GM12878 (cell line): ENCODE results near the gene C15orf61. TPM values are rescaled to one million over a fixed set of nuclear protein-coding genes. Genes with fewer than 3 reads are reported as not detected.

ENCODE experiments used
- ATAC-seq: fragments of 200-7000 bp; cut with Tn5 transposase; 3 replicates; pipeline ENCODE4 v1.9.1; 2020; ENCODE audit warnings: mild to moderate bottlenecking, moderate library complexity
- BruUV-seq: library from RNA; stranded (reverse); fragments of 400-500 nt; replicated peaks from 2 replicates; lab custom pipeline; 2021; lab: Mats Ljungman, UMichigan
- CTCF ChIA-PET: fragments of 300-600 bp; sonication (Branson Sonifier 250); formaldehyde crosslinking; extraction: SDS; loops from one replicate; lab custom pipeline; 2021; ENCODE audit warnings: inconsistent platforms; lab: Yijun Ruan, JAX
- POLR2A ChIA-PET: fragments of 350-600 bp; formaldehyde crosslinking; extraction: SDS; loops from one replicate; lab custom pipeline; 2021; ENCODE audit warnings: inconsistent platforms; lab: Charles Lee
- RAD21 ChIA-PET: fragments of 300-600 bp; sonication (Branson Sonifier 250); formaldehyde crosslinking; loops from one replicate; lab custom pipeline; 2023; ENCODE audit warnings: antibody characterized with exemption; ENCODE audit not compliant: unreplicated experiment; lab: Charles Lee
- SMC1A ChIA-PET: fragments of 300-600 bp; sonication (Branson Sonifier 250); formaldehyde crosslinking; loops from one replicate; lab custom pipeline; 2023; ENCODE audit not compliant: unreplicated experiment, uncharacterized antibody; lab: Charles Lee
- DNase-seq: peaks from one replicate; pipeline ENCODE4 v3.0.0-alpha.2; 2011; ENCODE audit warnings: low read depth, low spot score
- FAIRE-seq: peaks from 3 replicates; lab custom pipeline; 2011; peaks lifted over from hg19 to GRCh38; lab: Jason Lieb, UNC
- H2AFZ ChIP-seq: 2 replicates; pipeline ENCODE4 v1.6.0; 2011; ENCODE audit warnings: low read depth, low read length, control low read depth; ENCODE audit not compliant: control insufficient read depth
- H3K27ac ChIP-seq: 2 replicates; pipeline ENCODE4 v1.5.1; 2011; ENCODE audit warnings: control low read depth; ENCODE audit not compliant: control insufficient read depth, insufficient read depth
- H3K27me3 ChIP-seq, 2 experiments: replicated peaks in 1 of 2; 2 replicates each; pipeline versions ENCODE4 v1.6.0 to v1.6.1; 2011; ENCODE audit warnings: low read length in 1 of 2; ENCODE audit not compliant: control insufficient read depth in 2 of 2, insufficient read depth in 2 of 2
- H3K36me3 ChIP-seq, 2 experiments: 2 replicates each; pipeline ENCODE4 v1.5.1; 2011; ENCODE audit warnings: low read length in 1 of 2; ENCODE audit not compliant: control insufficient read depth in 2 of 2, insufficient read depth in 2 of 2
- H3K4me1 ChIP-seq: 2 replicates; pipeline ENCODE4 v1.6.1; 2011; ENCODE audit warnings: mild to moderate bottlenecking, low read length, moderate library complexity, mixed read lengths; ENCODE audit not compliant: control insufficient read depth, insufficient read depth
- H3K4me2 ChIP-seq: 2 replicates; pipeline ENCODE4 v1.6.0; 2011; ENCODE audit warnings: control low read depth; ENCODE audit not compliant: control insufficient read depth, insufficient read depth
- H3K4me3 ChIP-seq: fragments of 200-600 bp; sonication (generic); 2 replicates; pipeline ENCODE4 v1.5.1; 2016
- H3K79me2 ChIP-seq: 2 replicates; pipeline ENCODE4 v1.6.0; 2011; ENCODE audit warnings: low read length; ENCODE audit not compliant: control insufficient read depth, insufficient read depth
- H3K9ac ChIP-seq: 2 replicates; pipeline ENCODE4 v1.8.0; 2011; ENCODE audit warnings: low read length, control low read depth, mixed read lengths; ENCODE audit not compliant: control insufficient read depth, insufficient read depth
- H3K9me3 ChIP-seq: replicated peaks from 3 replicates; pipeline ENCODE4 v1.5.1; 2011; ENCODE audit warnings: mild to moderate bottlenecking, low read length; ENCODE audit not compliant: control insufficient read depth, insufficient read depth
- H4K20me1 ChIP-seq: 2 replicates; pipeline ENCODE4 v1.6.0; 2011; ENCODE audit not compliant: control insufficient read depth, insufficient read depth
- BACH1 ChIP-seq: fragments of 450-650 bp; IDR thresholded peaks from 2 replicates; pipeline ENCODE4 v1.6.1; 2017; ENCODE audit warnings: mild to moderate bottlenecking, borderline replicate concordance
- CBX3 ChIP-seq: fragments of 200-600 bp; sonication (generic); IDR thresholded peaks from 2 replicates; pipeline ENCODE4 v1.6.1; 2016; ENCODE audit warnings: low read depth, borderline replicate concordance
- EGR1 ChIP-seq, 2 experiments: IDR thresholded peaks; 1 replicate in 1 of 2; 2 replicates in 1 of 2; pipeline ENCODE4 v1.6.1; 2011 to 2012; ENCODE audit warnings: low read depth in 2 of 2, low read length in 2 of 2, borderline replicate concordance in 1 of 2, mild to moderate bottlenecking in 1 of 2, moderate library complexity in 1 of 2
- HDGF ChIP-seq: fragments of 450-650 bp; IDR thresholded peaks from 2 replicates; pipeline ENCODE4 v1.6.1; 2016; ENCODE audit warnings: antibody characterized with exemption
- JUNB ChIP-seq: IDR thresholded peaks from 2 replicates; pipeline ENCODE4 v1.6.1; 2016; ENCODE audit warnings: antibody characterized with exemption, mild to moderate bottlenecking
- MEF2A ChIP-seq: IDR thresholded peaks from 2 replicates; pipeline ENCODE4 v1.6.1; 2011; ENCODE audit warnings: low read depth, mild to moderate bottlenecking, low read length, moderate library complexity; ENCODE audit not compliant: insufficient read depth
- POLR2AphosphoS2 ChIP-seq: IDR thresholded peaks from 2 replicates; pipeline ENCODE4 v1.6.1; 2011; ENCODE audit warnings: low read depth, mild to moderate bottlenecking, low read length, improper control_type of control experiment, moderate library complexity
- RFX5 ChIP-seq: IDR thresholded peaks from 2 replicates; pipeline ENCODE4 v1.6.1; 2011; ENCODE audit warnings: low read depth, low read length, improper control_type of control experiment
- SP1 ChIP-seq: IDR thresholded peaks from one replicate; pipeline ENCODE4 v1.6.1; 2011; ENCODE audit warnings: low read depth, low read length
- STAT3 ChIP-seq: IDR thresholded peaks from 2 replicates; pipeline ENCODE4 v1.6.1; 2011; ENCODE audit warnings: low read depth, low read length, improper control_type of control experiment
- TAF1 ChIP-seq: IDR thresholded peaks from 2 replicates; pipeline ENCODE4 v1.6.1; 2011; ENCODE audit warnings: mild to moderate bottlenecking, low read depth, low read length, borderline replicate concordance
- TCF12 ChIP-seq: IDR thresholded peaks from 2 replicates; pipeline ENCODE4 v1.6.1; 2011; ENCODE audit warnings: low read depth, mild to moderate bottlenecking, low read length
- WGBS: methylation state at CpG from one replicate; pipeline ENCODE4 v1.1.6; 2016; ENCODE audit warnings: low lambda C conversion rate; ENCODE audit not compliant: insufficient replicate concordance, insufficient coverage; ENCODE audit errors: missing lambda C conversion rate; 5-methylcytosine and 5-hydroxymethylcytosine counted together
- in situ Hi-C: fragments of 300-500 bp; cut with MboI; formaldehyde crosslinking; loops from 9 replicates; pipeline ENCODE4 v1.14.3; 2018; ENCODE audit warnings: mixed read lengths
- intact Hi-C: fragments of 100-400 bp; cut with micrococcal nuclease; formaldehyde crosslinking; loops from one replicate; pipeline ENCODE4 v1.14.2; 2022; ENCODE audit not compliant: unreplicated experiment
- polyA plus RNA-seq, 11 experiments: library from polyadenylated mRNA; depleted of rRNA in 4 of 11; unstranded in 6 of 11; stranded (reverse) in 5 of 11; fragments of >200 nt; fragmentation: Nextera tagmentation in 4 of 11; fragmentation: Illumina TruSeq in 1 of 11; extraction: Ambion mirVana in 4 of 11; extraction: Trizol in 1 of 11; gene quantifications; 1 replicate in 1 of 11; 2 replicates in 10 of 11; pipeline versions ENCODE4 v1.2.1 to v1.2.3, GENCODE V29; 2011 to 2016; ENCODE audit warnings: inconsistent platforms in 2 of 11, missing spikeins in 2 of 11, low read depth in 1 of 11
- total RNA-seq, 4 experiments: library from RNA; depleted of rRNA in 3 of 4; stranded (reverse); fragments of >200 nt in 3 of 4; fragmentation: Illumina TruSeq in 1 of 4; extraction: Trizol in 1 of 4; gene quantifications; 2 replicates each; pipeline versions ENCODE4 v1.2.1 to v1.2.3, GENCODE V29; 2013 to 2021
- TF ChIP-seq, protein P1 (sequence below): IDR thresholded peaks from 2 replicates; pipeline ENCODE4 v1.6.1; 2011; ENCODE audit warnings: borderline replicate concordance, low read depth, mild to moderate bottlenecking, moderate library complexity, low read length; ENCODE audit not compliant: insufficient read depth, poor library complexity, severe bottlenecking
- TF ChIP-seq, protein P2 (sequence below), 3 experiments: IDR thresholded peaks in 2 of 3; conservative IDR thresholded peaks in 1 of 3; 2 replicates each; pipeline ENCODE4 v1.5.1; 2011; ENCODE audit warnings: low read depth in 3 of 3, low read length in 3 of 3, mild to moderate bottlenecking in 3 of 3, control low read depth in 2 of 3, moderate library complexity in 2 of 3, inconsistent platforms in 1 of 3, mixed read lengths in 1 of 3; ENCODE audit not compliant: control insufficient read depth in 2 of 3, insufficient read depth in 1 of 3; ENCODE audit errors: extremely low read depth in 1 of 3
- TF ChIP-seq, protein P3 (sequence below): fragments of 450-650 bp; IDR thresholded peaks from 2 replicates; pipeline ENCODE4 v1.6.1; 2017; ENCODE audit warnings: mild to moderate bottlenecking, moderate library complexity
- TF ChIP-seq, protein P4 (sequence below): fragments of 450-650 bp; IDR thresholded peaks from 2 replicates; pipeline ENCODE4 v1.6.1; 2017; ENCODE audit warnings: low read depth, mild to moderate bottlenecking, moderate library complexity

C15orf61 gene
- total and polyA plus RNA-seq, 10 of the 15 experiments (the other 5 are each of a cell fraction or from before 2014, with no cell fraction given) = 1.4 to 8.7 (median 4.3) TPM

- in situ Hi-C loops (no loop called here), intact Hi-C loops (no loop called here)
- 86% methylated on average over 4 of the region's 4 CpGs for WGBS
- Histone ChIP-seq H3K4me3 (no peak overlapping the region), H3K9me3 (peaks cover 4% of the 10 kb centered on the region; the same call in 2 of the 3 replicates), H3K36me3 (peaks cover 3% of the 10 kb centered on the region in 2 experiments; a peak in 1 of 4 replicates), H3K79me2 (no peaks in the 10 kb centered on the region; the same call in 1 of the 2 replicates), H3K27me3 (no peaks in the 10 kb centered on the region), H3K4me2 (no peak overlapping the region), H3K4me1 (peaks cover 4% of the 10 kb centered on the region; the same call in 1 of the 2 replicates), H4K20me1 (no peaks in the 10 kb centered on the region), H3K9ac (no peak overlapping the region), H3K27ac (no peak overlapping the region), H2AFZ (no peak overlapping the region)
- ChIA-PET RAD21 (no interaction called here), SMC1A (interaction anchor here (1.2 to 5.7 kb wide), 3 partner anchors 10 to 69 kb away, joined by 3 to 21 read pairs (median 3); no protein-coding TSS in a partner anchor), POLR2A (interaction anchor here (1.2 kb wide), 1 partner anchor 9 kb away, joined by 3 read pairs; no protein-coding TSS in a partner anchor), CTCF (no interaction called here)
- ATAC-seq = no peak
- FAIRE-seq = no peak
- no TSS peak for BruUV-seq
- no peak for DNase-seq
- no peak for TF ChIP-seq HDGF
- TF ChIP-seq, protein P1, sequence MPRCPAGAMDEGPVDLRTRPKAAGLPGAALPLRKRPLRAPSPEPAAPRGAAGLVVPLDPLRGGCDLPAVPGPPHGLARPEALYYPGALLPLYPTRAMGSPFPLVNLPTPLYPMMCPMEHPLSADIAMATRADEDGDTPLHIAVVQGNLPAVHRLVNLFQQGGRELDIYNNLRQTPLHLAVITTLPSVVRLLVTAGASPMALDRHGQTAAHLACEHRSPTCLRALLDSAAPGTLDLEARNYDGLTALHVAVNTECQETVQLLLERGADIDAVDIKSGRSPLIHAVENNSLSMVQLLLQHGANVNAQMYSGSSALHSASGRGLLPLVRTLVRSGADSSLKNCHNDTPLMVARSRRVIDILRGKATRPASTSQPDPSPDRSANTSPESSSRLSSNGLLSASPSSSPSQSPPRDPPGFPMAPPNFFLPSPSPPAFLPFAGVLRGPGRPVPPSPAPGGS = no peak
- TF ChIP-seq MEF2A = no peak
- no peak for TF ChIP-seq TAF1
- TF ChIP-seq, protein P2, sequence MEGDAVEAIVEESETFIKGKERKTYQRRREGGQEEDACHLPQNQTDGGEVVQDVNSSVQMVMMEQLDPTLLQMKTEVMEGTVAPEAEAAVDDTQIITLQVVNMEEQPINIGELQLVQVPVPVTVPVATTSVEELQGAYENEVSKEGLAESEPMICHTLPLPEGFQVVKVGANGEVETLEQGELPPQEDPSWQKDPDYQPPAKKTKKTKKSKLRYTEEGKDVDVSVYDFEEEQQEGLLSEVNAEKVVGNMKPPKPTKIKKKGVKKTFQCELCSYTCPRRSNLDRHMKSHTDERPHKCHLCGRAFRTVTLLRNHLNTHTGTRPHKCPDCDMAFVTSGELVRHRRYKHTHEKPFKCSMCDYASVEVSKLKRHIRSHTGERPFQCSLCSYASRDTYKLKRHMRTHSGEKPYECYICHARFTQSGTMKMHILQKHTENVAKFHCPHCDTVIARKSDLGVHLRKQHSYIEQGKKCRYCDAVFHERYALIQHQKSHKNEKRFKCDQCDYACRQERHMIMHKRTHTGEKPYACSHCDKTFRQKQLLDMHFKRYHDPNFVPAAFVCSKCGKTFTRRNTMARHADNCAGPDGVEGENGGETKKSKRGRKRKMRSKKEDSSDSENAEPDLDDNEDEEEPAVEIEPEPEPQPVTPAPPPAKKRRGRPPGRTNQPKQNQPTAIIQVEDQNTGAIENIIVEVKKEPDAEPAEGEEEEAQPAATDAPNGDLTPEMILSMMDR (IDR thresholded peaks at IDR 0.05 in 2 of 3, conservative IDR thresholded peaks at IDR 0.05 in 1 of 3; ENCODE audit: control insufficient read depth in 2 of 3, extremely low read depth in 1 of 3, insufficient read depth in 1 of 3, low read depth in 3 of 3, low read length in 3 of 3) = no peak
- TF ChIP-seq RFX5 = no peak
- no peak for TF ChIP-seq BACH1
- no peak for TF ChIP-seq TCF12
- TF ChIP-seq JUNB = no peak
- no peak for TF ChIP-seq EGR1 (IDR thresholded peaks at IDR 0.05; ENCODE audit: borderline replicate concordance in 1 of 2, low read depth in 2 of 2, low read length in 2 of 2)
- TF ChIP-seq, protein P3, sequence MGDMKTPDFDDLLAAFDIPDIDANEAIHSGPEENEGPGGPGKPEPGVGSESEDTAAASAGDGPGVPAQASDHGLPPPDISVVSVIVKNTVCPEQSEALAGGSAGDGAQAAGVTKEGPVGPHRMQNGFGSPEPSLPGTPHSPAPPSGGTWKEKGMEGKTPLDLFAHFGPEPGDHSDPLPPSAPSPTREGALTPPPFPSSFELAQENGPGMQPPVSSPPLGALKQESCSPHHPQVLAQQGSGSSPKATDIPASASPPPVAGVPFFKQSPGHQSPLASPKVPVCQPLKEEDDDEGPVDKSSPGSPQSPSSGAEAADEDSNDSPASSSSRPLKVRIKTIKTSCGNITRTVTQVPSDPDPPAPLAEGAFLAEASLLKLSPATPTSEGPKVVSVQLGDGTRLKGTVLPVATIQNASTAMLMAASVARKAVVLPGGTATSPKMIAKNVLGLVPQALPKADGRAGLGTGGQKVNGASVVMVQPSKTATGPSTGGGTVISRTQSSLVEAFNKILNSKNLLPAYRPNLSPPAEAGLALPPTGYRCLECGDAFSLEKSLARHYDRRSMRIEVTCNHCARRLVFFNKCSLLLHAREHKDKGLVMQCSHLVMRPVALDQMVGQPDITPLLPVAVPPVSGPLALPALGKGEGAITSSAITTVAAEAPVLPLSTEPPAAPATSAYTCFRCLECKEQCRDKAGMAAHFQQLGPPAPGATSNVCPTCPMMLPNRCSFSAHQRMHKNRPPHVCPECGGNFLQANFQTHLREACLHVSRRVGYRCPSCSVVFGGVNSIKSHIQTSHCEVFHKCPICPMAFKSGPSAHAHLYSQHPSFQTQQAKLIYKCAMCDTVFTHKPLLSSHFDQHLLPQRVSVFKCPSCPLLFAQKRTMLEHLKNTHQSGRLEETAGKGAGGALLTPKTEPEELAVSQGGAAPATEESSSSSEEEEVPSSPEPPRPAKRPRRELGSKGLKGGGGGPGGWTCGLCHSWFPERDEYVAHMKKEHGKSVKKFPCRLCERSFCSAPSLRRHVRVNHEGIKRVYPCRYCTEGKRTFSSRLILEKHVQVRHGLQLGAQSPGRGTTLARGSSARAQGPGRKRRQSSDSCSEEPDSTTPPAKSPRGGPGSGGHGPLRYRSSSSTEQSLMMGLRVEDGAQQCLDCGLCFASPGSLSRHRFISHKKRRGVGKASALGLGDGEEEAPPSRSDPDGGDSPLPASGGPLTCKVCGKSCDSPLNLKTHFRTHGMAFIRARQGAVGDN = no peak
- TF ChIP-seq SP1 = no peak
- TF ChIP-seq POLR2AphosphoS2 = no peak
- TF ChIP-seq, protein P4, sequence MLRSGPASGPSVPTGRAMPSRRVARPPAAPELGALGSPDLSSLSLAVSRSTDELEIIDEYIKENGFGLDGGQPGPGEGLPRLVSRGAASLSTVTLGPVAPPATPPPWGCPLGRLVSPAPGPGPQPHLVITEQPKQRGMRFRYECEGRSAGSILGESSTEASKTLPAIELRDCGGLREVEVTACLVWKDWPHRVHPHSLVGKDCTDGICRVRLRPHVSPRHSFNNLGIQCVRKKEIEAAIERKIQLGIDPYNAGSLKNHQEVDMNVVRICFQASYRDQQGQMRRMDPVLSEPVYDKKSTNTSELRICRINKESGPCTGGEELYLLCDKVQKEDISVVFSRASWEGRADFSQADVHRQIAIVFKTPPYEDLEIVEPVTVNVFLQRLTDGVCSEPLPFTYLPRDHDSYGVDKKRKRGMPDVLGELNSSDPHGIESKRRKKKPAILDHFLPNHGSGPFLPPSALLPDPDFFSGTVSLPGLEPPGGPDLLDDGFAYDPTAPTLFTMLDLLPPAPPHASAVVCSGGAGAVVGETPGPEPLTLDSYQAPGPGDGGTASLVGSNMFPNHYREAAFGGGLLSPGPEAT = no peak
- TF ChIP-seq STAT3 = no peak
- TF ChIP-seq CBX3 = no peak
Observed at GRCh38 chr15:67554580-67554979, 33.6 kb downstream of the C15orf61 start.
